Measurements from ENCODE around the gene NUP205.
"Not testable (repeated sequence)": the region's sequence is repeated elsewhere in the genome, so short reads cannot be mapped to it uniquely, and the experiment has no call there.

NUP205 gene

GRCh38 chr7:135667626-135668025, 109.9 kb downstream of the NUP205 start:
- DNase-seq (ENCODE audit: low read depth): not testable (repeated sequence)

GRCh38 chr7:135668852-135669395, 111.2 kb downstream of the NUP205 start:
- DNase-seq (ENCODE audit: low read depth): not testable (repeated sequence)

- DNase-seq (ENCODE audit: low read depth): no peak
Observed at GRCh38 chr7:135669774-135670173, 112.1 kb downstream of the NUP205 start.

DNA sequence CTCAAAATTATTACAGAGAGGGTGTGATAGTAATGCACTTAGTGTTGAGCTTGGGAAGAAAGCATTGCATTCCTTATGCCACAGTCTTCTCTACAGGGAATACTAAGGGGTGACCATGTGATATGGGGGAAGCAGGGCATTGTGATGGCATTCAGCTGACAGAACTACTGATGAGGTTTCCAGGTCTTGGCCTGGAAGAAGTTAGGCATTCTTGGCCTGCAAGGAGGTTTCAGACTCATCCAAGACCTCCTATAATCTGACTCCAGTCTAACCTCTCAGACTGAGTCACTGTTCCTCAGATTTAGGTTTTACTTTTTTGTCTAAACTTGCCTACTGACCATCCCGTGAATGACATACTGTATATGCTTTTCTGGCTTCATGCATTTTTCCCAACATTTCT, 112.5 kb downstream of the NUP205 start:
- DNase-seq (ENCODE audit: low read depth): no peak

DNA sequence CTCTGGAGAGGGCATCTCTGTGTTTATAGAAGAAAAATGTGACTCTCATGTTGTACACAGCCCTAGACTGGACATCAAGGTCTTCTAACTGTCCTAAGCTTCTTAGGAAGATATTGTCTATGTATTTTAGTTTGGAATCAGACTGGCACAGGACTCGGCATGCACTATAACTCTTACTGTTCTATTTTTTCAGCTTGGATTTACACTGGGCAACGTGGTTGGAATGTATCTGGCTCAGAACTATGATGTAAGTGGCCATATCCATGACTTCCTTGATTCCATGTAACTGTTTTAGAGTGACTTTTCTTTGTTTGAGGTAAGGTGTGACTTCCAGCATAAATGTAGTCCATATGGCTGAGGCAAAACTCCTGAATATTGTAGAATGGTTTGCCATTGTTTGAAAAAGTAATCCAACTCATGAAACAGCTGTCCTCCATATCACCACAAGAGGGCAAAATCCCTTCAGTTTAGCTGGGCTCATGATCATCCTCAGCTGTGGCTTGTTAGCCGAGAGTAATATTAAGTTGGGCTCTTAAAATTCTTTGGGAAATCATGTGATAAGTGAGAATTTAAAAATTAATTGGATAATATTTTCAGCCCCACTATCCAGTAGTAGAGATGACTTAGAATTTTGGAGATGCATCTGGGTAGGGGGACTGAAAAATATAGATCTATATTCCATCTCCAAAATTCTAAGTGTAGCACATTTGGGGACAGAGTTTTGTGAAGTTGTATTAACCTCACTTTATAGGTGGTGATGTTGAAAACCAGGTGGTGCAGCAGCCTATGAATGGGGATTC, 115.0 kb downstream of the NUP205 start:
- DNase-seq (ENCODE audit: low read depth): no peak

DNA sequence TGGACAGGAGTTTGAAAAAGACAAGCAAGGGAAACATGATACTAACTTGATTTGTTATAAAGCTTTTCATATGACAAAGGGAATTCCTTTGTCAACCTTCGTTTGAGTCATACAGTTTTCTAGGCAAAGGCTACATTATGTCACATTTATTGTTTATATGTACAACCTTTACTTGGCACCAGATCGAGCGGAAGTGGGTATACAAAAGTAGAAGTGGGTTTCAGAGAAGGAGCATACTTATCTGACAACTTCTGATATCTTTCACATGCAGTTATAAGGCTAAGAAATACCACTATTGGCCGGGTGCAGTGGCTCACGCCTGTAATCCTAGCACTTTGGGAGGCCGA, 115.6 kb downstream of the NUP205 start:
- no peak for DNase-seq (ENCODE audit: low read depth)

DNA sequence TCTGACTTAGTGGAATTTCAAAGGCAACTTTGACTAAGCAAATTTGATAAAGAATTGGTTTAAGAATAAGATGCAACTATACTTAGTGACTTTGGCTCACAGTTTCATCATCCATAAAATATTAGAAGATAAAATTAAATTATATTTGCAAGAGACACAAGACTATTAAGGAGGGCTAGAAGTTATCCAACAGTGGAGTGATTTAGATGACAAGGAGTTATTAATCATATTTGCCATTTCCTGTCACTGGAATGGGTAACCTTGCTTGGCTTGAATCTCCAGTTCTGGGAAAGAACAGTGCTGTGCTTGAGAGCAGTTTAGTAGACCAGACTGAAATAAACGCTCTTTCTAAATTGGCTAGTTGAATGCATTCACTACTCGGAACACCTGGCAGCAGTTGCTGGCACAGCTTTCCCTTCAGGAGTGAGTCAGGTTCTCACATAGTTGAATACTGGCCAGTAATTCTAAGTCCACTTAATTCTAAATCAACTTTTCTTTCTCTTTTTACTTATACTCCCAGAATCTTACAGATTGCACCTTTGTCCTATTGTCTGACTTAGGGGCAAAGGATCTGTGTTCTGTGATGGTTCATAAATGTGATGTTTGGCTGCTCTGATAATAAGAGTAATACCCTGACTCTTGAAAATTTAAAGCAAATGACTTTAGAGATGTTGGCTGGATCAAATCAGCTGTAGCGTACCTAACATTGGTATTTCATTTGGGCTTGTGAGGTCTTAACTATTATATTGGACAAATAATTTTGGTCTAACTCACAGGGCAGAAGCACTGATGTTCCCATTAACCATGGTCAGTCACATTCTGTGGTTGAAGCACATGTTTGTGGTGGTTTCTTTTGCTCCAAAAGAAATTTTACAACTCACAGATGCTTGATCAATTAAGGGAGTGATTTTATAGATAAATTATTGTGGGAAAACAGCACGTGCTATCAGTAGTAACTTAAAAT, 121.2 kb downstream of the NUP205 start:
- no peak for DNase-seq (ENCODE audit: low read depth)

DNA sequence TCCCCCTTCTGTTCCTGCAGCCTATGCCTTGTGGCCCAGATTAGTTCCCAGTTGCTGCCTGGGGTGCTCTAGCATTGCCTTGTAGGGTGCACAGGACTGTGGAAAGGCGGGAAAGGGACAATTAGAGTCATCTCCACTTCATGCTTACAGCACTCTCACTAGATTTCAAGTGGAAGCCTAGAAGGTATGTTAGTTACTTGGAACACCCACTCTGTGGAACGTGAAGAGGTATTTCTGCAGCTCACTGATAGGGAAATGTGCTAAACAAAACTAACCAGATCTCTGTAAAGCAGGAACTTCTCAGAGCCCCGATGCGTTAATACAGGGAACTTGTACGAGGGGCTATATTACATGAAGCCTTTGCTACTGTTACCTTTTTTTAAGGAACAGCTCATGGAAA, 124.0 kb downstream of the NUP205 start:
- DNase-seq (ENCODE audit: low read depth): no peak

GRCh38 chr7:135682191-135682590, 124.5 kb downstream of the NUP205 start:
- no peak for DNase-seq (ENCODE audit: low read depth)

DNA sequence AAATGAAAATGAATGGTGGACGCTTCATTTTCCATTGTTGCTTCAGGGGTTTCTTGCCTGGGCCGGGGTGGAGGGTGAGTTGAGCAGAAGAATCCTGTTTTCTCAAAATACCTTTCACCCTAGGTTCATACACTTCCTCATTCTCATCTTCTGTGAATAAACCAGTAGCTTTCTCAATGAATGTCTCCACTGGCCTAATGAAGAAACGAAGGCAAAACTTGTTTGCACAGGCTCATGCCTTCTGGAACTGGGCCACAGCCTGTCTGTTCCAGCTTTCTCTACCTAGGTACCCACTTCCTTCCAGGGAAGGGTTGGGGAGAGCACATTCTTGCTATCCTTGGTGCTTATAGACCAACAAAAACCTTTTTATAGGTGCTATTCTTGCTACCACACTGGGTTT, 125.9 kb downstream of the NUP205 start:
- DNase-seq (ENCODE audit: low read depth): no peak

DNA sequence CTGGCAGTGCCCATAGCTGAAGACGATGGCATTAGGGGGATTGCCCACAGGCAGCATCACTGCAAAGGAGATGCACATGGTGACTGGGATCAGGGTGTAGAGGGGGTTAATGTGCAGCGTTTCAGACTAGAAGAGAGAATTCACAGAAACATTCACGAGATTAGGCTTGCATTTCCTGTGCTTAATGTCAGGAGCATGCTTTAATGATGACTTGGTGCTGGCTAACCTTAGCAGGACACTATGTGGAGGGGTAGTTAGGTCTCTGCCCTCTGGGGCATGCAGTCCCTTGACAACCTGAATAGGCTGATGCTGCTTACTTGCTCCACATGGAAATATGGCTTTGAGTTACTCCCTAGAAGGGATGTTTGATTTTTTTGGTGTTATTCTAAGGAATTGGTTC, 126.4 kb downstream of the NUP205 start:
- no peak for DNase-seq (ENCODE audit: low read depth)

GRCh38 chr7:135684699-135685098, 127.0 kb downstream of the NUP205 start:
- no peak for DNase-seq (ENCODE audit: low read depth)

DNA sequence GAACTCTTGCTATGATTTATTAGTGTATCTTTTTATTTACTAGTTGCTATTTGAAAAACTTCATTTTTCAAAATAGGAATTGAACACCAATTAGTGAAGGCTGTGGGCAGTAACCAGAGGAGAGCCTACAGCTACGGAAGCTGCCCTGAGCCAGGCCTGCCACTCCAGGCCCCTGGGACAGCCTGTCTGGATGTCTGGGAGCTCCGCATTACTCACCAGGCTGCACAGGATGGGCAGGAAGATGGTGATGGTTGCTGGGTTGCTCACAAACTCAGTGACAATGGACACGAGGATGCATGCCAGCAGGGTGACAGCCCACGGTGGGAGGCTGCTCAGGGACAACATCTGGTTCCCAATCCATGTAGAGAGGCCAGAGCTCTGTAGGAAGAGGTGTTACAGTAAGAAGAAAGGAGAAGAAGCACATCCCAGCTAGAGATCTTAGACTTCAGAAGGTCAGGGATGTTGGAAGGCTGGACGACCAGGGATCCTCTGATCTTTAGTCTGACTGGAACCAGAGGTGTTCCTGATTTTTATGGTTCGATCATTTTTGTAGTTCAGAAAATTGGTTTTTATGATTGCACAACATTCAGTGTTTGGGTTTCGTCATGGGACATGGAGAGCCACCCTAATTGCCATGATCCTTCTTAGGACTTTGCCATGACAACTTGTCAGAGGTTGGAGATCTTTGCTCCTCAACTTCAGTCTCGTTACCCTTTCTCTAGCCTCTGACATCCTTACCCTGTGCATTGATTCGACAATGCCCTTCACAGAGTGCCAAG, 127.8 kb downstream of the NUP205 start:
- DNase-seq (ENCODE audit: low read depth): no peak

DNA sequence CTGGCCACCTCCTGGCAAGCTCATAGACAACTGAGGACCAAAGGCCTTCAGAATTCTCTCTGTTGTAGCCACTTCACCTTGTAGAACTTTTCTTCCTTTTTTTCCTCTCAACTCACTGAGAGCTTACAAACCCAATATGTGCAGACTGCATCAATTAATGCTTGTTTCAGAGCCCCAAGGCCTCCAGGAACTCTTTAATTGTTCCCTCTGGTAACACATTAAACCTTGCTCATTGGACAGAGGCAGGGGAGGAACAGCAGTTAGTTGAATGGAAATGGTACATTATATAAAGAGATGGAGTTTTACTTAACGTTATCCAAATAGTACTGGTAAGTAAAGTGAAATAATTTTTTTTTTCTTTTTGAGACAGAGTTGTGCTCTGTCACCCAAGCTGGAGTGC, 129.7 kb downstream of the NUP205 start:
- DNase-seq (ENCODE audit: low read depth): no peak

GRCh38 chr7:135690566-135690965, 132.8 kb downstream of the NUP205 start:
- no peak for DNase-seq (ENCODE audit: low read depth)

DNA sequence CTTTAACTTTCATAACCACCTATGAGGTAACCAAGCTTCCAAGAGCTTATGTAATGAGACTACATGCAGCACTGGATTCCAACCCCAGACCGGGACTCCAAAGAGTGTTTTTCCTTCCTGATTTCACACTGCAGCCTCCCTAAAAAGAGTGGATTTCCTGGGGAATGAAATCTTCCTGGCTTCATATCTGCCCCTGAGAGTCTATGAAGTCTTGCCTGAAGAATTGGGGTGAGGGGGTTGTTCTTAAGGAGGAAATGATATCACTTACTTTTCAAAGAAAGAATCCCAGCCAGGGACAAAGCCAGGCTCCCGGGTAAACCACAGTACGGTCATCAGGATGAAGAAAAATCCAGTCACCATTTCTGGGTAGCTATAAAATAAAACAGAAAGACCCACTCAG, 134.3 kb downstream of the NUP205 start:
- no peak for DNase-seq (ENCODE audit: low read depth)

- DNase-seq (ENCODE audit: low read depth): not testable (repeated sequence)
Observed at GRCh38 chr7:135692606-135693005, 134.9 kb downstream of the NUP205 start.

DNA sequence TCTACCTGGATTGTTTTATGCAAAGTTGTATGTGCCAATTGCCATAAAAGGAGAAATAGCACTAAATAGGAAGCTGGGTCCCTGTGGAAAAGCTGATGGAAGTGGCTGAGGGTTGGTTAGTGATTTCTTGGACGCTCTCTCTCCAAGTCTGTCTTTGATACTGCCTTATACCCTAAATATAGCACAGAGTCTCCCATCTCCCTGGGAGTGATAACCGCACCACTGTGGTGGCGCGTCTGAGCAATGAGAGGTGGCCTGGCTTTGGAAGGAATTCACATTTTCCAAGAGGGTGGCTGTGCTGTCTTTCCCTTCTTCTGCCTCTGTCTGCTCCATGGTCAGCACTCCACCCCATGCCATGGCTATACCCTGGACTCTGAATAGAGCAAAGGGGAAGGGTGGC, 135.8 kb downstream of the NUP205 start:
- no peak for DNase-seq (ENCODE audit: low read depth)

DNA sequence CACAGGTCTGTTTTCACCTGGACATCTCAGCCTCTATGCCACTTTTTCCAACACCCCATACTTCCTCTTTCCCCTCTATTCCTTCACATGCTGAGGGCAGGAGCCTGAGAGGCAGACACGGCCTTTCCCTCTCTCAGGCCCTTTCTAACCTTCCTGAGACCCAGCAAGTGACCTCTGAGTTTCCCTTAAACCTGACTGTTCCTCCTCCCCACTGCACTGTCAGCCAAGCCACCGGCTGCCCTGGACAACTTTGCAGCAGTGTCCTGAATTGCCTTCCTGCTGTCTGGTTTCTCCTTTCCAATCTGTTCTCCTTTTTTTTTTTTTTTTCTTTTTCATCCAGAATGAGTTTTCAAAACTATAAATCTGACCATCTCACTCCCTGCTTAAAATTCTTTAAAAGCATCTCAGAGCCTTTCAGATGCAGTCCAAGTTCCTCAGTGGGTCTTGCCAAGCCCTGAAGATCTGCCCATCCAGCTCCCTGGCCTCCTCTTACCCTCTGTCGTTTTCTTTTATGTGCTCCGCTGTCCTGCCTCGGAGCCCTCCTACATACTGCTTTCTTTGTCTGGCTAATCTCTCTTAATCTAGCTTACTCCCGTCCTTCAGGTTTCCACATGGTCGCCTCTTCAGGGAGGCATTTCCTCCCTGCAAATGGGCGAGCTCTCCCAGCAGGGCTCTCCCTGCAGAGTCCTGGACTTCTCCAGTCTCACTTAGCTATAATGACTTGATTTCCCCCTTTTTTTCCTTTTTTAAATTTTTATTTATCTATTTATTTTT, 139.7 kb downstream of the NUP205 start:
- DNase-seq (ENCODE audit: low read depth): no peak

All from stimulated activated CD8-positive, alpha-beta memory T cell treated with anti-CD3 and anti-CD28 coated beads, Interleukin-7, amount 100 ng/mL, for 24 hours (primary cell).